K562 (cell line): ENCODE results near the gene CPT1C. TPM values are rescaled to one million over a fixed set of nuclear protein-coding genes. Genes with fewer than 3 reads are reported as not detected.

ENCODE experiments used
- CEBPG ChIP-seq, 3 experiments: fragments of 200-800 bp in 1 of 3; sonication (Bioruptor generic) in 1 of 3; sonication (generic) in 1 of 3; formaldehyde crosslinking in 1 of 3; IDR thresholded peaks in 2 of 3; conservative IDR thresholded peaks in 1 of 3; 2 replicates each; pipeline versions ENCODE4 v1.6.1 to v1.8.0; 2016 to 2022; ENCODE audit warnings: missing compliant biosample characterization in 2 of 3, missing genetic modification characterization in 2 of 3, mild to moderate bottlenecking in 1 of 3, missing genetic modification reagents in 1 of 3
- DACH1 ChIP-seq: fragments of 450-650 bp; IDR thresholded peaks from 2 replicates; pipeline ENCODE4 v1.6.1; 2018; ENCODE audit not compliant: partially characterized antibody
- ESRRA ChIP-seq: fragments of 450-650 bp; IDR thresholded peaks from 2 replicates; pipeline ENCODE4 v1.6.1; 2014; ENCODE audit warnings: low read depth, mild to moderate bottlenecking, moderate library complexity, borderline replicate concordance
- HEY1 ChIP-seq: fragments of 250-450 bp; sonication (Bioruptor Pico); IDR thresholded peaks from 2 replicates; pipeline ENCODE4 v1.5.0; 2020; ENCODE audit warnings: mild to moderate bottlenecking, moderate library complexity, borderline replicate concordance
- KDM1A ChIP-seq, 2 experiments: fragments of 450-650 bp; IDR thresholded peaks; 2 replicates each; pipeline ENCODE4 v1.6.1; 2016; ENCODE audit warnings: mild to moderate bottlenecking in 2 of 2
- KLF16 ChIP-seq: IDR thresholded peaks from 2 replicates; pipeline ENCODE4 v1.6.1; 2016; ENCODE audit warnings: antibody characterized with exemption
- TCFL5 ChIP-seq: fragments of 250-450 bp; sonication (Bioruptor Pico); conservative IDR thresholded peaks from 2 replicates; pipeline ENCODE4 v1.6.1; 2021; ENCODE audit warnings: mild to moderate bottlenecking, moderate library complexity, matching md5 sums
- TEAD1 ChIP-seq, 2 experiments: fragments of 450-650 bp in 1 of 2; sonication (generic) in 1 of 2; formaldehyde crosslinking; IDR thresholded peaks; 2 replicates each; pipeline versions ENCODE4 v1.4.0 to v1.8.0; 2020 to 2022; ENCODE audit warnings: mild to moderate bottlenecking in 2 of 2, missing genetic modification reagents in 1 of 2
- ZBTB7A ChIP-seq: IDR thresholded peaks from 2 replicates; pipeline ENCODE4 v1.6.1; 2011; ENCODE audit warnings: low read depth, mild to moderate bottlenecking, low read length, moderate library complexity, borderline replicate concordance; ENCODE audit not compliant: control insufficient read depth
- ZFX ChIP-seq: sonication (generic); formaldehyde crosslinking; IDR thresholded peaks from 2 replicates; pipeline ENCODE4 v1.8.0; 2022; ENCODE audit warnings: mild to moderate bottlenecking, missing genetic modification reagents, moderate library complexity
- ZKSCAN3 ChIP-seq: fragments of 250-450 bp; sonication (Bioruptor Pico); IDR thresholded peaks from 2 replicates; pipeline ENCODE4 v1.4.0; 2020
- ZNF224 ChIP-seq: sonication (generic); formaldehyde crosslinking; IDR thresholded peaks from 2 replicates; pipeline ENCODE4 v1.8.0; 2022; ENCODE audit warnings: mild to moderate bottlenecking, missing genetic modification reagents
- ZNF586 ChIP-seq: fragments of 450-650 bp; formaldehyde crosslinking; conservative IDR thresholded peaks from 2 replicates; pipeline ENCODE4 v1.4.0; 2020; ENCODE audit warnings: mild to moderate bottlenecking, moderate library complexity
- polyA plus RNA-seq, 8 experiments: library from polyadenylated mRNA; depleted of rRNA in 4 of 8; stranded (reverse) in 5 of 8; unstranded in 3 of 8; fragments of >200 nt; fragmentation: Nextera tagmentation in 2 of 8; fragmentation: Illumina TruSeq in 1 of 8; extraction: Ambion mirVana in 2 of 8; extraction: Trizol in 1 of 8; gene quantifications; 2 replicates each; pipeline versions ENCODE4 v1.2.1 to v1.2.3, GENCODE V29; 2011 to 2014; ENCODE audit warnings: inconsistent platforms in 1 of 8, missing spikeins in 1 of 8
- total RNA-seq, 7 experiments: library from RNA; depleted of rRNA in 6 of 7; stranded (reverse); fragments of >200 nt in 6 of 7; fragmentation: Illumina TruSeq in 2 of 7; extraction: Trizol in 2 of 7; gene quantifications; 2 replicates each; pipeline versions ENCODE4 v1.2.1 to v1.2.3, GENCODE V29; 2011 to 2021; ENCODE audit warnings: low replicate concordance in 1 of 7
- TF ChIP-seq, protein P1 (sequence below), 2 experiments: fragments of 450-650 bp; formaldehyde crosslinking in 1 of 2; IDR thresholded peaks; 2 replicates each; pipeline versions ENCODE4 v1.4.0 to v1.6.1; 2014 to 2020; ENCODE audit warnings: mild to moderate bottlenecking in 2 of 2, borderline replicate concordance in 1 of 2, low read depth in 1 of 2
- TF ChIP-seq, protein P2 (sequence below): sonication (generic); formaldehyde crosslinking; IDR thresholded peaks from 2 replicates; pipeline ENCODE4 v1.8.1; 2023; ENCODE audit warnings: mild to moderate bottlenecking, missing genetic modification reagents

CPT1C gene
- total and polyA plus RNA-seq, 9 of the 15 experiments (the other 6 are each of a cell fraction or from before 2014, with no cell fraction given): 1.9 to 12.3 (median 3.0) TPM

DNA sequence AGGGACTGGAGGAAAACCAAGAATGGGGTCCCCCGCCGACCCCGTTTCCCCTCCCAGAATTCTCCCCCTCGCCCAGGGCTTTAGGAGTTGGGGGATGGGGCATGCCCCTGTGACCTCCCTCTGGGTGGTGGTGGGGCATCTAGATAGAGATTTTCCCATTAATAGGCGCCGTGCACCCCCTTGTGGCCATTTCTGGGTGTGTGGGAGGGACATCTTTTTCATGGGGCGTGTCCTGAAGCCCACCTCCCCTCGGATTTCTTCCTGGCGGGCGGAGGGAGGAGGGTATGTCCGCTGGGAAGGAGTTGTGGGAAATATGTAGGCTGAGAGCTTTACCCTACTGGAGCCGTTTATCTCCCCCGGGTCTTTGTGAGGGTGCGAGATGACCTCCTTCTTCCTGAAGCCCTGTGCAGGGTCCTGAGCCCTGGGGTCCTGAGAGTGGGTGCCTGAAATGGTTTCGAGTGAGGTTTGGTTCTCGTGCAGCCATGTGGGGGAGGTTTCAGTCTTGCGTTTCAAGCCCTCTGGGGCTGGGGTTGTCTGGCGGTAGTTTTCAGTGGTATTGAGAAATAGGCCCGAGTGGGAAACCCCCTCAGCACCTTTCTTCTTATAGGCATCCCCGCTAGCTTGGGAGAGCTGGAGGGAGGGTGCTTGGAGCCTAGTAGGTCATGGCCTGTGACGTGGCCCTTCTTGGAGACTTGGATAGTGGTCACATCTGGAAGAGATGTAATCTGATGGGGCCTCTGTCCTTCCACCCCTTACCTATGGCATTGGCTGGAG is 12.8 kb upstream of the CPT1C start (continued):
- TF ChIP-seq, protein P1, sequence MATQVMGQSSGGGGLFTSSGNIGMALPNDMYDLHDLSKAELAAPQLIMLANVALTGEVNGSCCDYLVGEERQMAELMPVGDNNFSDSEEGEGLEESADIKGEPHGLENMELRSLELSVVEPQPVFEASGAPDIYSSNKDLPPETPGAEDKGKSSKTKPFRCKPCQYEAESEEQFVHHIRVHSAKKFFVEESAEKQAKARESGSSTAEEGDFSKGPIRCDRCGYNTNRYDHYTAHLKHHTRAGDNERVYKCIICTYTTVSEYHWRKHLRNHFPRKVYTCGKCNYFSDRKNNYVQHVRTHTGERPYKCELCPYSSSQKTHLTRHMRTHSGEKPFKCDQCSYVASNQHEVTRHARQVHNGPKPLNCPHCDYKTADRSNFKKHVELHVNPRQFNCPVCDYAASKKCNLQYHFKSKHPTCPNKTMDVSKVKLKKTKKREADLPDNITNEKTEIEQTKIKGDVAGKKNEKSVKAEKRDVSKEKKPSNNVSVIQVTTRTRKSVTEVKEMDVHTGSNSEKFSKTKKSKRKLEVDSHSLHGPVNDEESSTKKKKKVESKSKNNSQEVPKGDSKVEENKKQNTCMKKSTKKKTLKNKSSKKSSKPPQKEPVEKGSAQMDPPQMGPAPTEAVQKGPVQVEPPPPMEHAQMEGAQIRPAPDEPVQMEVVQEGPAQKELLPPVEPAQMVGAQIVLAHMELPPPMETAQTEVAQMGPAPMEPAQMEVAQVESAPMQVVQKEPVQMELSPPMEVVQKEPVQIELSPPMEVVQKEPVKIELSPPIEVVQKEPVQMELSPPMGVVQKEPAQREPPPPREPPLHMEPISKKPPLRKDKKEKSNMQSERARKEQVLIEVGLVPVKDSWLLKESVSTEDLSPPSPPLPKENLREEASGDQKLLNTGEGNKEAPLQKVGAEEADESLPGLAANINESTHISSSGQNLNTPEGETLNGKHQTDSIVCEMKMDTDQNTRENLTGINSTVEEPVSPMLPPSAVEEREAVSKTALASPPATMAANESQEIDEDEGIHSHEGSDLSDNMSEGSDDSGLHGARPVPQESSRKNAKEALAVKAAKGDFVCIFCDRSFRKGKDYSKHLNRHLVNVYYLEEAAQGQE (IDR thresholded peaks at IDR 0.05; ENCODE audit: borderline replicate concordance): peak; percentile 24; the same call in 1 of the 2 replicates
- TF ChIP-seq, protein P1 (CRISPR knock-in tag; IDR thresholded peaks at IDR 0.05; ENCODE audit: low read depth): no peak
- no peak for TF ChIP-seq TCFL5 (CRISPR knock-in tag)
- peak; percentile 88 for TF ChIP-seq ZBTB7A
- TF ChIP-seq TEAD1 (CRISPR knock-in tag; IDR thresholded peaks at IDR 0.05): 0 out of 4 replicates have a peak, but pooled peaks of 1 of the 2 experiments have one; percentile 36
- 0 out of 2 replicates have a peak, but pooled peaks have one; percentile 48 for TF ChIP-seq ZNF224
- TF ChIP-seq ZKSCAN3 (CRISPR knock-in tag): no peak
- no peak for TF ChIP-seq CEBPG (CRISPR knock-in tag; IDR thresholded peaks at IDR 0.05)
- peak in 1 of 2 experiments; percentile 36; a peak in 1 of 4 replicates for TF ChIP-seq CEBPG (tag; conservative IDR thresholded peaks at IDR 0.05 in 1 of 2, IDR thresholded peaks at IDR 0.05 in 1 of 2)
- TF ChIP-seq DACH1: no peak
- TF ChIP-seq, protein P2, sequence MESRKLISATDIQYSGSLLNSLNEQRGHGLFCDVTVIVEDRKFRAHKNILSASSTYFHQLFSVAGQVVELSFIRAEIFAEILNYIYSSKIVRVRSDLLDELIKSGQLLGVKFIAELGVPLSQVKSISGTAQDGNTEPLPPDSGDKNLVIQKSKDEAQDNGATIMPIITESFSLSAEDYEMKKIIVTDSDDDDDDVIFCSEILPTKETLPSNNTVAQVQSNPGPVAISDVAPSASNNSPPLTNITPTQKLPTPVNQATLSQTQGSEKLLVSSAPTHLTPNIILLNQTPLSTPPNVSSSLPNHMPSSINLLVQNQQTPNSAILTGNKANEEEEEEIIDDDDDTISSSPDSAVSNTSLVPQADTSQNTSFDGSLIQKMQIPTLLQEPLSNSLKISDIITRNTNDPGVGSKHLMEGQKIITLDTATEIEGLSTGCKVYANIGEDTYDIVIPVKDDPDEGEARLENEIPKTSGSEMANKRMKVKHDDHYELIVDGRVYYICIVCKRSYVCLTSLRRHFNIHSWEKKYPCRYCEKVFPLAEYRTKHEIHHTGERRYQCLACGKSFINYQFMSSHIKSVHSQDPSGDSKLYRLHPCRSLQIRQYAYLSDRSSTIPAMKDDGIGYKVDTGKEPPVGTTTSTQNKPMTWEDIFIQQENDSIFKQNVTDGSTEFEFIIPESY (CRISPR knock-in tag): no peak
- no peak for TF ChIP-seq ZFX (CRISPR knock-in tag)
- no peak for TF ChIP-seq KLF16
- TF ChIP-seq ZNF586 (CRISPR knock-in tag): no peak
- no peak for TF ChIP-seq HEY1
- TF ChIP-seq ESRRA: peak; percentile 49
- 0 out of 4 replicates have a peak, but pooled peaks of 1 of the 2 experiments have one; percentile 16 for TF ChIP-seq KDM1A (IDR thresholded peaks at IDR 0.05)
